ENCODE data around the gene STPG4.

The STPG4 gene

GRCh38 chr2:47086054-47086471 is 69.0 kb downstream of the STPG4 start:
- DNase-seq = no peak

GRCh38 chr2:47083886-47084687 is 71.0 kb downstream of the STPG4 start:
- no peak for DNase-seq

GRCh38 chr2:47083485-47083884 is 71.6 kb downstream of the STPG4 start:
- DNase-seq = no peak

GRCh38 chr2:47083005-47083404 is 72.1 kb downstream of the STPG4 start:
- DNase-seq = no peak

GRCh38 chr2:47080888-47081301 is 74.2 kb downstream of the STPG4 start:
- DNase-seq = no peak

GRCh38 chr2:47079515-47080412 is 75.3 kb downstream of the STPG4 start:
- DNase-seq = no peak

- no peak for DNase-seq
Observed at GRCh38 chr2:47078541-47079482, 76.3 kb downstream of the STPG4 start.

GRCh38 chr2:47077442-47078117 is 77.5 kb downstream of the STPG4 start:
- no peak for DNase-seq

GRCh38 chr2:47076586-47077441 is 78.3 kb downstream of the STPG4 start:
- DNase-seq = no peak

GRCh38 chr2:47076126-47076506 is 79.0 kb downstream of the STPG4 start:
- no peak for DNase-seq

GRCh38 chr2:47075361-47076125 is 79.6 kb downstream of the STPG4 start:
- no peak for DNase-seq

- DNase-seq = no peak
Observed at GRCh38 chr2:47074691-47075090, 80.4 kb downstream of the STPG4 start.

- no peak for DNase-seq
Observed at GRCh38 chr2:47073641-47074040, 81.5 kb downstream of the STPG4 start.

GRCh38 chr2:47073217-47073616 is 81.9 kb downstream of the STPG4 start:
- no peak for DNase-seq

- no peak for DNase-seq
Observed at GRCh38 chr2:47072728-47073191, 82.3 kb downstream of the STPG4 start.

GRCh38 chr2:47072018-47072691 is 83.0 kb downstream of the STPG4 start:
- no peak for DNase-seq

- DNase-seq = no peak
Observed at GRCh38 chr2:47070920-47071824, 83.9 kb downstream of the STPG4 start.

GRCh38 chr2:47070155-47070919 is 84.8 kb downstream of the STPG4 start:
- no peak for DNase-seq

All from T-helper 9 cell (primary cell).